Thyroid gland (tissue), 4 donors: ENCODE results near the gene CTDP1. TPM values are rescaled to one million over a fixed set of nuclear protein-coding genes. Genes with fewer than 3 reads are reported as not detected.

Experiments
- DNase-seq, 2 donors: peaks; one replicate each; pipeline ENCODE4 v3.0.0-alpha.2; 2019
- H3K27ac ChIP-seq, 3 donors: fragments of 200-600 bp; sonication (generic); 1 replicate in 2 of 3; 2 replicates in 1 of 3; pipeline ENCODE4 v1.5.1; 2016 to 2019; ENCODE audit warnings: mild to moderate bottlenecking in 1 of 3, moderate library complexity in 1 of 3
- H3K27me3 ChIP-seq: fragments of 200-600 bp; sonication (generic); one replicate; pipeline ENCODE4 v1.5.1; 2019
- H3K36me3 ChIP-seq, 2 donors: fragments of 200-600 bp; sonication (generic); one replicate each; pipeline ENCODE4 v1.5.1; 2016 to 2019
- H3K4me1 ChIP-seq, 2 donors: fragments of 200-600 bp; sonication (generic); one replicate each; pipeline ENCODE4 v1.5.1; 2017 to 2019
- H3K4me3 ChIP-seq, 3 donors: fragments of 200-600 bp; sonication (generic); replicated peaks in 1 of 3; 1 replicate in 2 of 3; 2 replicates in 1 of 3; pipeline ENCODE4 v1.5.1; 2016; ENCODE audit warnings: mild to moderate bottlenecking in 1 of 3
- H3K9me3 ChIP-seq: fragments of 200-600 bp; sonication (generic); one replicate; pipeline ENCODE4 v1.5.1; 2017
- CTCF ChIP-seq, 6 experiments: fragments of 200-600 bp in 3 of 6; fragments of 450-650 bp in 3 of 6; sonication (generic) in 3 of 6; IDR thresholded peaks; one replicate each; pipeline ENCODE4 v1.5.1; 2016 to 2019; ENCODE audit warnings: antibody characterized with exemption in 6 of 6, mild to moderate bottlenecking in 2 of 6, inconsistent platforms in 1 of 6, moderate library complexity in 1 of 6
- POLR2A ChIP-seq, 2 donors: fragments of 450-650 bp; IDR thresholded peaks; one replicate each; pipeline ENCODE4 v1.6.1; 2017; ENCODE audit warnings: antibody characterized with exemption in 2 of 2, mild to moderate bottlenecking in 2 of 2, moderate library complexity in 1 of 2
- whole genome bisulfite sequencing, 2 donors: methylation state at CpG; one replicate each; pipeline ENCODE4 v1.1.5; 2017; 5-methylcytosine and 5-hydroxymethylcytosine counted together
- intact Hi-C: fragments of 100-400 bp; cut with DNase I; formaldehyde crosslinking; loops from one replicate; pipeline ENCODE4 v1.15.1; 2023
- total RNA-seq, 4 donors: library from RNA; depleted of rRNA; stranded (reverse); fragments of >200 nt; gene quantifications; one replicate each; pipeline ENCODE4 v1.2.3, GENCODE V29; 2016

CTDP1 gene
- total RNA-seq, 4 donors from 2014 or later = 18.5 to 23.6 (median 20.9) TPM

DNA sequence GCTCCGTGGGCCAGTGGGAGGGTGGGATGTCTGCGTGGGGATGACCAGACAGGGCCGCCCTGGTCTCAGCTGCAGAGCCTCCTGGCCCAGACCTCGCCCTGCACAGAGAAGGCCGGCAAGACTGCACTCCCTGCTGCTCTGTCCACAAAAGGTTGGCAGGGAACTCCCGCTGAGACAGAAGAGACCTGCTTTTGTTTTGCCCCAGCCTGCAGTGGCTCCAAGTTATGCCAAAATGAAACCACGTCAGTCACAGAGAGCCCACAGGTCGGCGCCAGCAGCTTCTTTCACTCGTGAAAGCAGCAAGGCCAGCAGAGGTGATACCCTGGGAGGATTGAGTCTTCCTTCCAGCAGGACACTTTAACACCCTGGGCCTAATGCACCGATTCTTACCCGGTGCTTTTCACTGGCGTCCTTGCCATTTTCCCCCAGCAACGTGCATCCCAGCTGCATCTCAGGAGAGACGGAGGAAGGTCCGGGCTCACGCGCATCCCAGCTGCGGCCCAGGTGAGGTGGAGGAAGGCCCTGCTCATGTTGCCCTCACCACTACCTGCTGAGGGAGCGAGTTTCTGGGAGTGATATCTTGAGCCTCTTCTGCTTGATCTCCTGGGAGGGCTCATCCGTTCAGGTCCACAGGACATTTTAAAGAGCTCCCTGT is 22.1 kb upstream of the CTDP1 start:
- intact Hi-C loops = no loop called here
- TF ChIP-seq CTCF (IDR thresholded peaks at IDR 0.05) = no peak
- no peak for TF ChIP-seq POLR2A (IDR thresholded peaks at IDR 0.05)
- H3K4me1 ChIP-seq = peaks cover 4 to 5% of the 10 kb centered on the region in 2 donors
- H3K4me3 ChIP-seq = no peak overlapping the region
- no peaks in the 10 kb centered on the region for H3K27me3 ChIP-seq
- H3K36me3 ChIP-seq = no peaks in the 10 kb centered on the region
- no peak for DNase-seq
- no peak overlapping the region for H3K27ac ChIP-seq
- H3K9me3 ChIP-seq = no peaks in the 10 kb centered on the region
- WGBS, 2 donors = 58 to 64% methylated on average over 17 to 21 of the region's 21 CpGs

DNA sequence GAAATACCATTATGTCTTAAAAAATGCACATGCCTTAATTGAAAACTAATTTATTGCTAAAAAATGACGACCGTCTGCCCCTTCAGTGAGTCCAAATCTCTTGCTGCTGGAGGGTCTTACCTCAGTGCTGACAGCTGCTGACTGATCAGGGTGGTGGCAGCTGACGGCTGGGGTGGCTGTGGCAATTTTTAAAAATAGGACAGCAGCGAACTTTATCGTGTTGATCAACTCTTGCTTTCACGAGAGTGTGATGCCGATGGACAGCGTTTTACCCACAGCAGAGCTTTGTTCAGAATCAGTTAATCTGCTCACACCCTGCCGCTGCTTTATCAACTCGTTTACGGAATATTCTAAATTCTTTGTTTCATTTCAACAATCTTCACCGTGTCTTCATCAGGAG is 21.2 kb upstream of the CTDP1 start:
- intact Hi-C loops = no loop called here
- no peak overlapping the region for H3K27ac ChIP-seq
- H3K4me1 ChIP-seq = peaks cover 6 to 7% of the 10 kb centered on the region in 2 donors
- TF ChIP-seq POLR2A (IDR thresholded peaks at IDR 0.05) (no peak), CTCF (IDR thresholded peaks at IDR 0.05) (no peak)
- no peaks in the 10 kb centered on the region for H3K9me3 ChIP-seq
- H3K4me3 ChIP-seq = no peak overlapping the region
- H3K36me3 ChIP-seq = no peaks in the 10 kb centered on the region
- WGBS, 2 donors = 81 to 84% methylated on average over 12 of the region's 12 CpGs
- no peaks in the 10 kb centered on the region for H3K27me3 ChIP-seq
- no peak for DNase-seq

- Histone ChIP-seq H3K36me3 (no peaks in the 10 kb centered on the region), H3K9me3 (no peaks in the 10 kb centered on the region), H3K27ac (no peak overlapping the region), H3K4me1 (peaks cover 6 to 7% of the 10 kb centered on the region in 2 donors), H3K27me3 (no peaks in the 10 kb centered on the region), H3K4me3 (no peak overlapping the region)
- WGBS, 2 donors = 88 to 95% methylated on average over 5 of the region's 5 CpGs
- intact Hi-C loops = no loop called here
- no peak for DNase-seq
- TF ChIP-seq POLR2A (IDR thresholded peaks at IDR 0.05) (no peak), CTCF (IDR thresholded peaks at IDR 0.05) (no peak)
Observed at GRCh38 chr18:79659733-79660132, 19.9 kb upstream of the CTDP1 start.

DNA sequence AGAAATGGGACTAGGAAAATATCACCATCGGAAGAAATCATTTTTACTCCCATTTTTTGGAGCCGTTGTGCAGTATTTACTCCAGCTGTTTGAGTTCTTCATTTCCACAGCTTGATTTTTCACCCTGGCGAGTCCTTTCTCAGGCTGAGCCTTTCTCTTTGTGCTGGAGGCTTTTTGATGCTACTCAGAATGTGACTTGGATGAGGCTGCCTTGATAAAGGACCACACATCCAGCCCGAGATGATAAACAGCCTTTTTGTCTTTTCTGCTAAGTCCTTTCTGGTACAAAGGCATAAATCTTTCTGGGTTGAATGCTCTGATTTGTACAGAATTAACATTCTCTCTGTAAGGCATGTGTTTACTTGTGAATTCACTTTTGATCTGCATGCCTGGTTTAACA is 17.6 kb upstream of the CTDP1 start:
- WGBS, 2 donors = 80 to 82% methylated on average over 4 of the region's 4 CpGs
- Histone ChIP-seq H3K4me3 (no peak overlapping the region), H3K4me1 (peaks cover 6 to 7% of the 10 kb centered on the region in 2 donors), H3K27me3 (no peaks in the 10 kb centered on the region), H3K9me3 (no peaks in the 10 kb centered on the region), H3K27ac (no peak overlapping the region), H3K36me3 (no peaks in the 10 kb centered on the region)
- intact Hi-C loops = no loop called here
- no peak for TF ChIP-seq POLR2A (IDR thresholded peaks at IDR 0.05)
- TF ChIP-seq CTCF (IDR thresholded peaks at IDR 0.05) = no peak
- DNase-seq = no peak

GRCh38 chr18:79662439-79662838 is 17.2 kb upstream of the CTDP1 start:
- TF ChIP-seq POLR2A (IDR thresholded peaks at IDR 0.05) (no peak), CTCF (IDR thresholded peaks at IDR 0.05) (no peak)
- intact Hi-C loops = no loop called here
- WGBS, 2 donors = 83 to 93% methylated on average over 1 of the region's 1 CpG

More at GRCh38 chr18:79662439-79662838, 17.2 kb upstream of the CTDP1 start:
- no peaks in the 10 kb centered on the region for H3K36me3 ChIP-seq
- H3K27ac ChIP-seq = no peak overlapping the region
- H3K4me3 ChIP-seq = no peak overlapping the region
- H3K27me3 ChIP-seq = no peaks in the 10 kb centered on the region
- H3K9me3 ChIP-seq = no peaks in the 10 kb centered on the region
- DNase-seq = no peak
- H3K4me1 ChIP-seq = peaks cover 6 to 7% of the 10 kb centered on the region in 2 donors
